GM12873 (cell line): ENCODE results near the gene THAP2.
A peak's percentile ranks its signal among the peaks of the same experiment; 100 is the strongest.

Experiments used
- CTCF ChIP-seq: IDR thresholded peaks from 2 replicates; pipeline ENCODE4 v1.5.1; 2012; ENCODE audit warnings: low read depth, mild to moderate bottlenecking, moderate library complexity, low read length, control low read depth; ENCODE audit not compliant: insufficient read depth; ENCODE audit errors: missing control alignments

THAP2 gene

GRCh38 chr12:71638499-71638898, 25.6 kb upstream of the THAP2 start:
- no peak for TF ChIP-seq CTCF

- TF ChIP-seq CTCF, result peak; percentile 48
These were observed 24.8 kb upstream of the THAP2 start for GRCh38 chr12:71639341-71639760.

- no peak for TF ChIP-seq CTCF
These were observed 23.8 kb upstream of the THAP2 start for GRCh38 chr12:71640316-71640715.

- TF ChIP-seq CTCF, result no peak
These were observed 22.7 kb upstream of the THAP2 start for GRCh38 chr12:71641390-71641789.

GRCh38 chr12:71642264-71642663, 21.8 kb upstream of the THAP2 start:
- TF ChIP-seq CTCF, result no peak

- TF ChIP-seq CTCF, result no peak
These were observed 18.8 kb upstream of the THAP2 start for GRCh38 chr12:71645268-71645667.

- TF ChIP-seq CTCF, result no peak
These were observed 17.6 kb upstream of the THAP2 start for GRCh38 chr12:71646512-71646911.

GRCh38 chr12:71648537-71648936, 15.6 kb upstream of the THAP2 start:
- no peak for TF ChIP-seq CTCF
